CD14-positive monocyte (primary cell): Measurements from ENCODE around the gene CCDC92B. TPM values are rescaled to one million over a fixed set of nuclear protein-coding genes. Genes with fewer than 3 reads are reported as not detected.

Experiments
- DNase-seq, 3 donors: peaks; one replicate each; pipeline ENCODE4 v3.0.0-alpha.2; 2011 to 2022
- H2AFZ ChIP-seq: 2 replicates; pipeline ENCODE4 v1.6.0; 2012; ENCODE audit warnings: mild to moderate bottlenecking, low read depth, low read length, inconsistent platforms; ENCODE audit not compliant: insufficient read depth, poor library complexity, severe bottlenecking
- H3K27ac ChIP-seq, 2 donors: 1 replicate in 1 of 2; 2 replicates in 1 of 2; pipeline ENCODE4 v1.5.1; 2012 to 2013; ENCODE audit warnings: low read length in 2 of 2, control low read depth in 1 of 2, inconsistent platforms in 1 of 2, low read depth in 1 of 2, mild to moderate bottlenecking in 1 of 2
- H3K27me3 ChIP-seq, 2 donors: one replicate each; pipeline versions ENCODE4 v1.6.0 to v1.6.1; 2011 to 2013; ENCODE audit warnings: low read length in 2 of 2; ENCODE audit not compliant: control insufficient read depth in 2 of 2, insufficient read depth in 2 of 2
- H3K36me3 ChIP-seq, 2 donors: replicated peaks in 1 of 2; 1 replicate in 1 of 2; 2 replicates in 1 of 2; pipeline versions ENCODE4 v1.5.1 to v1.6.1; 2012 to 2013; ENCODE audit warnings: low read length in 2 of 2, control low read depth in 1 of 2, inconsistent platforms in 1 of 2, mild to moderate bottlenecking in 1 of 2; ENCODE audit not compliant: insufficient read depth in 2 of 2, control insufficient read depth in 1 of 2
- H3K4me1 ChIP-seq, 2 donors: 1 replicate in 1 of 2; 2 replicates in 1 of 2; pipeline versions ENCODE4 v1.5.1 to v1.6.1; 2012 to 2013; ENCODE audit warnings: low read length in 2 of 2, control low read depth in 1 of 2, inconsistent platforms in 1 of 2, mild to moderate bottlenecking in 1 of 2, moderate library complexity in 1 of 2; ENCODE audit not compliant: insufficient read depth in 2 of 2, control insufficient read depth in 1 of 2
- H3K4me2 ChIP-seq: replicated peaks from 2 replicates; pipeline ENCODE3; 2012; ENCODE audit warnings: low read length, moderate library complexity, mild to moderate bottlenecking; ENCODE audit not compliant: poor library complexity, severe bottlenecking; ENCODE audit errors: extremely low read depth
- H3K4me3 ChIP-seq, 3 experiments: fragments of 200-600 bp in 1 of 3; sonication (generic) in 1 of 3; replicated peaks in 1 of 3; 1 replicate in 2 of 3; 2 replicates in 1 of 3; pipeline ENCODE4 v1.5.1; 2011 to 2013; ENCODE audit warnings: low read length in 3 of 3, mild to moderate bottlenecking in 3 of 3, control low read depth in 2 of 3, low read depth in 2 of 3, inconsistent platforms in 1 of 3, moderate library complexity in 1 of 3
- H3K79me2 ChIP-seq: 2 replicates; pipeline ENCODE4 v1.6.0; 2012; ENCODE audit warnings: mild to moderate bottlenecking, control low read depth, inconsistent platforms, low read length, moderate library complexity; ENCODE audit not compliant: insufficient read depth
- H3K9ac ChIP-seq: 2 replicates; pipeline ENCODE4 v1.6.0; 2017; ENCODE audit warnings: low read length, mild to moderate bottlenecking; ENCODE audit not compliant: insufficient read depth, poor library complexity, severe bottlenecking
- H3K9me3 ChIP-seq, 2 donors: replicated peaks in 1 of 2; 1 replicate in 1 of 2; 2 replicates in 1 of 2; pipeline versions ENCODE4 v1.5.1 to v1.6.1; 2012 to 2013; ENCODE audit warnings: low read length in 2 of 2, control low read depth in 1 of 2; ENCODE audit not compliant: control insufficient read depth in 1 of 2, insufficient read depth in 1 of 2
- H4K20me1 ChIP-seq: 2 replicates; pipeline ENCODE4 v1.6.0; 2012; ENCODE audit warnings: mild to moderate bottlenecking, low read length, control low read depth, moderate library complexity; ENCODE audit not compliant: insufficient read depth
- H3K27ac Mint-ChIP-seq, 7 donors: one replicate each; pipeline ENCODE4 v1.8.0; 2020; ENCODE audit warnings: mild to moderate bottlenecking in 7 of 7, mixed read lengths in 7 of 7, moderate library complexity in 6 of 7, inconsistent platforms in 2 of 7
- H3K27me3 Mint-ChIP-seq, 3 donors: one replicate each; pipeline ENCODE4 v1.8.0; 2021 to 2022; ENCODE audit warnings: low read depth in 3 of 3, mild to moderate bottlenecking in 3 of 3, mixed read lengths in 3 of 3, moderate library complexity in 3 of 3, inconsistent platforms in 1 of 3
- H3K36me3 Mint-ChIP-seq, 2 donors: one replicate each; pipeline ENCODE4 v1.8.0; 2020; ENCODE audit warnings: mixed read lengths in 2 of 2, inconsistent platforms in 1 of 2, mild to moderate bottlenecking in 1 of 2
- H3K4me1 Mint-ChIP-seq: one replicate; pipeline ENCODE4 v1.8.0; 2020; ENCODE audit warnings: mild to moderate bottlenecking, mixed read lengths
- H3K4me3 Mint-ChIP-seq, 2 donors: one replicate each; pipeline ENCODE4 v1.8.0; 2020; ENCODE audit warnings: mild to moderate bottlenecking in 2 of 2, mixed read lengths in 2 of 2, moderate library complexity in 1 of 2
- H3K9me3 Mint-ChIP-seq, 7 donors: one replicate each; pipeline ENCODE4 v1.8.0; 2020 to 2022; ENCODE audit warnings: mixed read lengths in 7 of 7, mild to moderate bottlenecking in 6 of 7, moderate library complexity in 6 of 7, inconsistent platforms in 2 of 7
- CTCF ChIP-seq: fragments of 200-600 bp; IDR thresholded peaks from one replicate; pipeline ENCODE4 v1.8.0; 2022; ENCODE audit warnings: antibody characterized with exemption, mild to moderate bottlenecking
- WGBS: methylation state at CpG from one replicate; pipeline ENCODE4 v1.1.5; 2013; ENCODE audit warnings: missing lambda C conversion rate; ENCODE audit not compliant: insufficient coverage; 5-methylcytosine and 5-hydroxymethylcytosine counted together
- intact Hi-C, 2 donors: fragments of 100-400 bp; cut with micrococcal nuclease; formaldehyde crosslinking; loops; one replicate each; pipeline versions ENCODE4 v1.15.0 to v1.15.1; 2023
- polyA plus RNA-seq, 3 donors: library from polyadenylated mRNA; depleted of rRNA in 1 of 3; unstranded in 2 of 3; stranded (reverse) in 1 of 3; fragments of 300-500 nt in 2 of 3; fragments of >200 nt in 1 of 3; fragmentation: Illumina TruSeq in 2 of 3; gene quantifications; 1 replicate in 2 of 3; 2 replicates in 1 of 3; pipeline ENCODE4 v1.2.3, GENCODE V29; 2012 to 2021

Gene CCDC92B
- polyA plus RNA-seq, 3 donors: not detected

GRCh38 chr17:2704031-2704889 is 45.2 kb downstream of the CCDC92B start:
- peaks cover 12% of the 10 kb centered on the region for H3K4me1 Mint-ChIP-seq
- Histone ChIP-seq H3K79me2 (peaks cover 47% of the 10 kb centered on the region), H3K4me3 (no peak overlapping the region), H2AFZ (no peak overlapping the region), H4K20me1 (peaks cover 51% of the 10 kb centered on the region), H3K9ac (no peak overlapping the region), H3K9me3 (no peaks in the 10 kb centered on the region), H3K4me2 (no peak overlapping the region), H3K27me3 (no peaks in the 10 kb centered on the region), H3K36me3 (peaks cover 44 to 52% of the 10 kb centered on the region in 2 donors), H3K4me1 (peaks cover 4 to 7% of the 10 kb centered on the region in 2 donors), H3K27ac (no peak overlapping the region)
- intact Hi-C loops: no loop called here
- H3K27me3 Mint-ChIP-seq: no peaks in the 10 kb centered on the region
- no peak overlapping the region for H3K4me3 Mint-ChIP-seq
- no peak for DNase-seq
- peak overlapping the region in 4 of 7 donors; percentile 30 to 53 (median 34) for H3K27ac Mint-ChIP-seq
- TF ChIP-seq CTCF: no peak
- 97% methylated on average over 36 of the region's 38 CpGs for WGBS
- peaks cover 40 to 53% of the 10 kb centered on the region in 2 donors for H3K36me3 Mint-ChIP-seq
- no peaks in the 10 kb centered on the region for H3K9me3 Mint-ChIP-seq

- no peak for DNase-seq
- Mint-ChIP-seq H3K27ac (no peak overlapping the region), H3K4me3 (no peak overlapping the region)
Measured at GRCh38 chr17:2703606-2704005, 45.8 kb downstream of the CCDC92B start.

More at GRCh38 chr17:2703606-2704005, 45.8 kb downstream of the CCDC92B start:
- H3K27me3 ChIP-seq: no peaks in the 10 kb centered on the region
- H3K79me2 ChIP-seq: peaks cover 40% of the 10 kb centered on the region
- peaks cover 0 to under 1% of the 10 kb centered on the region in 2 donors for H3K4me1 ChIP-seq
- no peaks in the 10 kb centered on the region for H3K9me3 ChIP-seq
- 97% methylated on average over 11 of the region's 16 CpGs for WGBS
- no peak for TF ChIP-seq CTCF
- H4K20me1 ChIP-seq: peaks cover 44% of the 10 kb centered on the region
- no peak overlapping the region for H2AFZ ChIP-seq
- H3K27me3 Mint-ChIP-seq: no peaks in the 10 kb centered on the region
- no peaks in the 10 kb centered on the region for H3K9me3 Mint-ChIP-seq
- peaks cover 6% of the 10 kb centered on the region for H3K4me1 Mint-ChIP-seq
- no peak overlapping the region for H3K27ac ChIP-seq
- H3K36me3 Mint-ChIP-seq: peaks cover 44 to 57% of the 10 kb centered on the region in 2 donors
- no peak overlapping the region for H3K4me2 ChIP-seq
- no peak overlapping the region for H3K4me3 ChIP-seq
- H3K9ac ChIP-seq: no peak overlapping the region
- intact Hi-C loops: no loop called here
- H3K36me3 ChIP-seq: peaks cover 51 to 58% of the 10 kb centered on the region in 2 donors
